ENCODE measurements around the gene COL4A2.

DNA sequence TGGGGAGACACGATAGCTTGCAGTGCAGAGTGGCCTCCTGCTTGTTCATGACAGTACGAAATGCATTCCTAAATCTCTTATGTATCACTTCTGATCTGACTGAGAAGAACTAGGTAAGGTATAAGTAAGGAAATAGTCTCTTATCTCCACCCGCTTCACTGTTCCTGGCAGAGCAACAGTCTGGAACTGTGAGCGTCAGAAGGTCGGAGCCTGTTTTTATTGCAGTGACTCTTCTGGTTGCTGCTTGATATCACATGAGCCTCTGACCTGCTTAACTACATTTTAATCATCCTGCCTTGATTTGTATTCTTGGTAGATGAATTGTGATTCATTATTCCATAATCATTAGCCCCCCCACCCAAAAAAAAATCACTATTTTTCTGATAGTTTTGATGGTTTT lies 69.0 kb downstream of the COL4A2 start:
- TF ChIP-seq YY1 (IDR thresholded peaks at IDR 0.05; ENCODE audit: insufficient read depth, insufficient read length), result no peak
- TF ChIP-seq SUZ12 (IDR thresholded peaks at IDR 0.05; ENCODE audit: extremely low read depth, insufficient read depth, insufficient read length), result no peak
- no peak for TF ChIP-seq ZNF274 (IDR thresholded peaks at IDR 0.05; ENCODE audit: low read depth, low read length)
